NCI-H1048 (cell line): ENCODE results near the gene S100B.
"Not testable (repeated sequence)": the region's sequence is repeated elsewhere in the genome, so short reads cannot be mapped to it uniquely, and the experiment has no call there.

Experiments used
- DNase-seq: peaks from one replicate; lab custom pipeline; 2025; lab: John Stamatoyannopoulos, UW

Gene S100B

GRCh38 chr21:46604975-46605766 lies at the start of gene S100B:
TSS of gene S100B (minus strand) at chr21:46605082. CDS start at chr21:46602415, 2,667 bp downstream.
- DNase-seq = no peak

GRCh38 chr21:46651121-46651520 lies 46.2 kb upstream of the S100B start:
- no peak for DNase-seq

GRCh38 chr21:46650476-46651098 lies 45.7 kb upstream of the S100B start:
- no peak for DNase-seq

GRCh38 chr21:46649356-46649755 lies 44.5 kb upstream of the S100B start:
- DNase-seq = no peak

GRCh38 chr21:46648539-46648938 lies 43.7 kb upstream of the S100B start:
- DNase-seq = no peak

GRCh38 chr21:46646541-46647154 lies 41.8 kb upstream of the S100B start:
- no peak for DNase-seq

- DNase-seq = no peak
These were observed 41.0 kb upstream of the S100B start for GRCh38 chr21:46645840-46646239.

GRCh38 chr21:46643379-46644177 lies 38.7 kb upstream of the S100B start:
- no peak for DNase-seq

- no peak for DNase-seq
These were observed 36.8 kb upstream of the S100B start for GRCh38 chr21:46641656-46642055.

- peak; percentile 22 for DNase-seq
These were observed 34.9 kb upstream of the S100B start for GRCh38 chr21:46639489-46640386.

GRCh38 chr21:46637952-46638746 lies 33.3 kb upstream of the S100B start:
- no peak for DNase-seq

GRCh38 chr21:46636550-46637285 lies 31.8 kb upstream of the S100B start:
- DNase-seq = no peak

- no peak for DNase-seq
These were observed 31.3 kb upstream of the S100B start for GRCh38 chr21:46636181-46636512.

GRCh38 chr21:46635324-46636180 lies 30.7 kb upstream of the S100B start, which contains the start of gene PRMT2:
TSS of gene PRMT2 (plus strand) at chr21:46635674. CDS start at chr21:46636952, 1,278 bp downstream.
- peak; percentile 96 for DNase-seq

GRCh38 chr21:46634966-46635323 lies 30.1 kb upstream of the S100B start:
- no peak for DNase-seq

GRCh38 chr21:46634427-46634826 lies 29.5 kb upstream of the S100B start:
- no peak for DNase-seq

GRCh38 chr21:46633566-46633965 lies 28.7 kb upstream of the S100B start:
- no peak for DNase-seq

- DNase-seq = not testable (repeated sequence)
These were observed 26.0 kb upstream of the S100B start for GRCh38 chr21:46630915-46631314.

GRCh38 chr21:46628868-46629267 lies 24.0 kb upstream of the S100B start:
- DNase-seq = no peak
